ENCODE measurements around the gene TMEM51. TPM values are rescaled to one million over a fixed set of nuclear protein-coding genes. Genes with fewer than 3 reads are reported as not detected.
A peak's percentile ranks its signal among the peaks of the same experiment; 100 is the strongest.

Gene TMEM51
- total and polyA plus RNA-seq, 9 of the 15 experiments (the other 6 are each of a cell fraction or from before 2014, with no cell fraction given), result 0.06 to 1.4 (median 0.58) TPM

GRCh38 chr1:15153842-15154479, 414 bp downstream of the TMEM51 start (continued):
- TF ChIP-seq ZNF518B (CRISPR knock-in tag; IDR thresholded peaks at IDR 0.05) (no peak), ZNF407 (IDR thresholded peaks at IDR 0.05; ENCODE audit: low read depth) (no peak), MYC (IDR thresholded peaks at IDR 0.05; ENCODE audit: low read depth, low read length) (no peak), MYC (CRISPR knock-in tag; IDR thresholded peaks at IDR 0.05; ENCODE audit: borderline replicate concordance, low read depth) (no peak), RBM14 (IDR thresholded peaks at IDR 0.05; ENCODE audit: borderline replicate concordance, insufficient read depth, low read depth, low read length) (no peak), RCOR1 (IDR thresholded peaks at IDR 0.05; ENCODE audit: borderline replicate concordance in 1 of 2, low read depth in 2 of 2, low read length in 2 of 2) (0 out of 4 replicates have a peak, but pooled peaks of 1 of the 2 experiments have one; percentile 53)
- TF ChIP-seq, protein P1, sequence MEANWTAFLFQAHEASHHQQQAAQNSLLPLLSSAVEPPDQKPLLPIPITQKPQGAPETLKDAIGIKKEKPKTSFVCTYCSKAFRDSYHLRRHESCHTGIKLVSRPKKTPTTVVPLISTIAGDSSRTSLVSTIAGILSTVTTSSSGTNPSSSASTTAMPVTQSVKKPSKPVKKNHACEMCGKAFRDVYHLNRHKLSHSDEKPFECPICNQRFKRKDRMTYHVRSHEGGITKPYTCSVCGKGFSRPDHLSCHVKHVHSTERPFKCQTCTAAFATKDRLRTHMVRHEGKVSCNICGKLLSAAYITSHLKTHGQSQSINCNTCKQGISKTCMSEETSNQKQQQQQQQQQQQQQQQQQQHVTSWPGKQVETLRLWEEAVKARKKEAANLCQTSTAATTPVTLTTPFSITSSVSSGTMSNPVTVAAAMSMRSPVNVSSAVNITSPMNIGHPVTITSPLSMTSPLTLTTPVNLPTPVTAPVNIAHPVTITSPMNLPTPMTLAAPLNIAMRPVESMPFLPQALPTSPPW (CRISPR knock-in tag; IDR thresholded peaks at IDR 0.05), result no peak
